GM19395 (cell line): ENCODE data around the gene KRI1.
"Not testable (repeated sequence)": the region's sequence is repeated elsewhere in the genome, so short reads cannot be mapped to it uniquely, and the experiment has no call there.

ENCODE experiments used
- ATAC-seq: cut with Tn5 transposase; IDR thresholded peaks from one replicate; pipeline ENCODE4 v1.9.1; 2021; ENCODE audit warnings: mild to moderate bottlenecking, moderate library complexity; ENCODE audit not compliant: unreplicated experiment

The KRI1 gene

GRCh38 chr19:10551006-10551405 lies 14.8 kb downstream of the KRI1 start:
- not testable (repeated sequence) for ATAC-seq

DNA sequence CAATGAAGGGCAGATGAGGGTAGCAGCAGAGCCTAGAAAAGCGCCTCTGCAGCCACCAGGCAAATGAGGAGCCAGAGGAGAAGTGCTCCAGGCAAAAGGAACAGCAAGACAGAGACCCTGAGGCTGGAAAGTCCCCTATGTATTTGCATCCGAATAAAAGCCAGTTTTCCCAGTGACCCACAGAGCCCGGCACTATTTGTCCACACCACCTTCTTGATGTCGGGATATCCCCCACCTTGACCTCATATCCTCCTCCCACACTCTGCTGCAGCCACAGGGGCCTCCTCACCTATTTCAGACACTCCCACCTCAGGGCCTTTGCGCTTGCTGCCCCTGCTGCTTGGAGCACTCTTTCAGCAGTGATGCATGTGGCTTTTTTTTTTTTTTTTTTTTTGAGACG lies 15.5 kb downstream of the KRI1 start:
- no peak for ATAC-seq

DNA sequence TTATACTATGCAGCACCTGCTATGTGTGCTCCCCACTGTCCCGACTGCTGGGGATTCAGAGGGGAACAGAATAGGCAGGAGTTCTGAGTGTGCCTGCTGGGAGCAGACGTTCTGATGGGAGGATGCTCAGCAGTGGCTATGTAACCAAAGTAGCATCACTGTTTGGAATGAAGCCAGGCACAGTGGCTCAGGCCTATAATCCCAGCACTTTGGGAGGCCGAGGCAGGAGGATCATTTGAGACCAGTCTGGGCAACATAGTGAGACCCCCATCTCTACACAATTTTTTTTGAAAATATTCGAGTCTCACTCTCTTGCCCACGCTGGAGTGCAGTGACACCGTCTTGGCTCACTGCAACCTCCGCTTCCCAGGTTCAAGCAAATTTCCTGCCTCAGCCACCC lies 16.1 kb downstream of the KRI1 start:
- ATAC-seq: no peak

DNA sequence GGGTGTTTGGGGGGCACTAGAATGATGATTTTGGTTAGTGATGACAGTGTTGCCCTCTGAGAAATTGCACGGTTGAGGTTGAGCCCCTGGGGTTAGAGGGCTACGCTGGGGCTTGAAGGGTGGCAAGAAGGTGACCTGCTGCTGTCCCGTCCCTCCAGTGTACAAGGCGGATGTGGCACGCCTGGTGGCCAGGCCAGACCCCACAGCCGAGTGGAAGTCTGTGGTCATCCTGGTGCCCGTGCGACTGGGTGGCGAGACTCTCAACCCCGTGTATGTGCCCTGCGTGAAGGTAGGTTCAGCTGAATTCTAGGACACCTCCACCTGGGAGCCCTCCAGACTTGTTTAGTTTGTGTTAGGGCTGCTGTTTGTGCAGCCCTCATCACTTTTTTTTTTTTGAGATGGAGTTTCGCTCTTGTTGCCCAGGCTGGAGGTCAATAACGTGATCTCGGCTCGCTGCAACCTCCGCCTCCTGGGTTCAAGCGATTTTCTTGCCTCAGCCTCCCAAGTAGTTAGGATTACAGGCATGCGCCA lies 17.0 kb downstream of the KRI1 start:
- no peak for ATAC-seq

DNA sequence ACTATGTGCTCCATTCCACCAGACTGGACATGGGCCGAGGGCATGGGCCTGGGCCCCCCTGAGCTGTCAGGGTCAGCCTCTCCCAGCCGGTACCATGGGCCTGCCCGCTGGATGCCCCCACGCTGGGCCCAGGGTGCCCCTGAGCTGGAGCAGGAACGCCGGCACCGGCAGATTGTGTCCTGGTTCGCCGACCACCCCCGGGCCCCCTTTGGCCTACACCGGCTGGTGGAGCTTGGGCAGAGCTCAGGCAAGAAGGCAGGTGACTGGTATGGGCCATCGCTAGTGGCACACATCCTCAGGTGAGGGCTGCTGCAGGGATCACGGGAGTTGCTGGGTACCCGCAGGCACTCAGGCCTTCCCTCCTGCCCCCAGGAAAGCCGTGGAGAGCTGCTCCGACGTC lies 19.0 kb downstream of the KRI1 start:
- no peak for ATAC-seq

DNA sequence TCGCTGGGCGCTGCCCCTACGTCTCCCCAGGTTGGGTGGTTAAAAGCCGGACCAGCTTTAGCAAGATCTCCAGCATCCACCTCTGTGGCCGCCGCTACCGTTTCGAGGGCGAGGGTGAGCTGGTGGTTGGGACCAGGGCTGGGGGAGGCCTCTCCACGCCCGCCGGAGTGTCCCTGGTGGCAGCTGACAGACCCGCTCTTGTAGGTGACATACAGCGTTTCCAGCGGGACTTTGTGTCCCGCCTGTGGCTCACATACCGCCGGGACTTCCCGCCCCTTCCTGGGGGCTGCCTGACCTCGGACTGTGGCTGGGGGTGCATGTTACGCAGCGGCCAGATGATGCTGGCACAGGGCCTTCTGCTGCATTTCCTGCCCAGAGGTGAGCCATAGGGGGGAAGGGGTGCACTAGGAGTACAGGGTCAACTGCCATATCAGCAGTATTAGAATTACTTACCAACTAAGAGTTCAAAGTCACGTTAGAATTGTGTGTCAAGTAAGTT lies 21.0 kb downstream of the KRI1 start:
- ATAC-seq: no peak

GRCh38 chr19:10544242-10544752 lies 21.5 kb downstream of the KRI1 start:
- ATAC-seq: peak; percentile 27

- peak; percentile 62 for ATAC-seq
These were observed 22.2 kb downstream of the KRI1 start, which contains the start of gene ATG4D for GRCh38 chr19:10543420-10544241. TSS of gene ATG4D (plus strand) at chr19:10543904. CDS start at chr19:10544091, 187 bp downstream.

GRCh38 chr19:10543059-10543419 lies 22.8 kb downstream of the KRI1 start:
- no peak for ATAC-seq

- ATAC-seq: not testable (repeated sequence)
These were observed 26.8 kb downstream of the KRI1 start for GRCh38 chr19:10539016-10539415.

- no peak for ATAC-seq
These were observed 27.4 kb downstream of the KRI1 start for GRCh38 chr19:10538204-10538983.

DNA sequence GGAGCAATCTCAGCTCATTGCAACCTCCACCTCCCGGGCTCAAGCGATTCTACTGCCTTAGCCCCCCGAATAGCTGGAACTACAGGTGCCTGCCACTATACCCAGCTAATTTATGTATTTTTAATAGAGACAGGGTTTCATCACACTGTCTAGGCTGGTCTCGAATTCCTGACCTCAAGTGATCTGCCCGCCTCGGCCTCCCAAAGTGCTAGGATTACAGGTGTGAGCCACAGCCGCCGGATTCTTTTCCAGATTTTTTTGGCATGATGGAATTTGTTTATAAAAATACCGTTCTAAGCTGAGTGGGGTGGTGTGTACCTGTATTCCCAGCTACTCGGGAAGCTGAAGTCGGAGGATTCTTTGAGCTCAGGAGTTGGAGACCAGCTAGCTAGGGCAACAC lies 28.1 kb downstream of the KRI1 start:
- ATAC-seq: no peak

DNA sequence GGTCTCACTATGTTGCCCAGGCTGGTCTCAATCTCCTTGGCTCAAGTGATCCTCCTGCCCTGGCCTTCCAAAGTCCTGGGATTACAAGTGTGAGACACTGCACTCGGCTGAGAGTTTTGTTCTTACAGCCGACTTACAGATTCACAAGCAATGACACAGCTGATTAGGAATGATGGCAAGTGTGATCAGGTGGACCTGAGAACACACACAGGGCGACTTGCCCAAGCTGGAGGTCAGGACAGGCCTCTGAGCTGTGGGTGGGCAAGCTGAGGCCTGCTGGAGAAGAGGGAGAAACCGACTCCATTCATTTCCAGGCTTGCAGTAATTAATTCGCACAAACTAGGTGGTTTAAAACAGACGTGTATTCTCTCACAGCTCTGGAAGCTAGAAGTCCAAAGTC lies 30.2 kb downstream of the KRI1 start:
- no peak for ATAC-seq

DNA sequence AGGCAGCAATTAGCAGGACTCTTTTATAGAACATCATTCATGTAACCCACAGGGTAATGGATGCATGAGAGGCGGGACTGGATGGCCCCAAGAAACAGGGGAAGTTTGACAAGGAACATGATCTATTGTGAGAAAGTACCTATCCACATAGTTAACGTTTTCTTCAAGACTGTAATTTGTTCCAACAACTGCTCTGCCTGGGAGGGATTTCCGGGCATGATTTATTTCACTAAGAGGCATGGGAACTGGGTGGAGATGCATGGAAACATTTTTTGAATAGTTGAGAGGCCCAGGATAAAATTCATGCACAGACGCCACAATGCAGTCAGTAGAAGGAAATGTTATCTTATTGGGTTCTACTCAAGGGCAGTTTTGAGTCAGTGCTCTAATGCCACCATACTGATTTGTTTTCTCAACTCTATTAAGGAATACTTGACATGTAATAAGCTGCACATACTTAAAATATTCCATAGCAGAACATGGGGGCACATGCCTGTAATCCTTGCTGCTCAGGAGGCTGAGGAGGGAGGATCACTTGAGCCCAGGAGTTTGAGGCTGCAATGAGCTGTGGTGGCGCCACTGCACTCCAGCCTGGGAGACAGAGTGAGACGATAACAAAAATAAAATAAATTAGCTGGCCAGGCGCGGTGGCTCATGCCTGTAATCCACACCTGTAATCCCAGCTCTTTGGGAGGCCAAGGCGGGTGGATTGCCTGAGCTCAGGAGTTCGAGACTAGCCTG lies 32.0 kb downstream of the KRI1 start:
- no peak for ATAC-seq

- ATAC-seq: no peak
These were observed 33.4 kb downstream of the KRI1 start for GRCh38 chr19:10532457-10532856.

DNA sequence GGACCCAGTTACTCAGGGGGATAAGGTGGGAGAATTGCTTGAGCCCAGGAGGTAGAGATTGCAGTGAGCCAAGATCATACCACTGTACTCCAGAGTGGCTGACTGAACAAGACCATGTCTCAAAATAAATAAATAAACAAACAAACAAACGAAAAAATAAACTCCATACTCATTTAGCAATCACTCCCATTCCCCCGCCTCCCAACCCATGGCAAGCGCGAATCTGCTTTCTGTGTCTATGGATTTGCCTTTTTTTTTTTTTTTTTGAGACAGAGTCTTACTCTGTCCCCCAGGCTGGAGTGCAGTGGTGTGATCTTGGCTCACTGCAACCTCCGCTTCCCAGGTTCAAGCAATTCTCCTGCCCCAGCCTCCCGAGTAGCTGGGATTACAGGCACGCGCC lies 38.9 kb downstream of the KRI1 start:
- not testable (repeated sequence) for ATAC-seq

GRCh38 chr19:10525636-10526035 lies 40.2 kb downstream of the KRI1 start:
- ATAC-seq: no peak

GRCh38 chr19:10523135-10523636 lies 42.6 kb downstream of the KRI1 start:
- ATAC-seq: no peak

GRCh38 chr19:10521461-10522171 lies 44.2 kb downstream of the KRI1 start:
- ATAC-seq: no peak
